Suprapubic skin (tissue), 4 donors: ENCODE results near the gene ZNF213.

Experiments
- EP300 ChIP-seq: sonication (generic); formaldehyde crosslinking; IDR thresholded peaks from one replicate; pipeline ENCODE4 v1.6.1; 2017; ENCODE audit warnings: antibody characterized with exemption
- POLR2A ChIP-seq, 2 donors: fragments of 450-650 bp; IDR thresholded peaks; one replicate each; pipeline ENCODE4 v1.6.1; 2017; ENCODE audit warnings: antibody characterized with exemption in 2 of 2, mild to moderate bottlenecking in 2 of 2, moderate library complexity in 2 of 2
- POLR2AphosphoS5 ChIP-seq, 3 donors: sonication (generic); formaldehyde crosslinking; IDR thresholded peaks; one replicate each; pipeline ENCODE4 v1.6.1; 2017; ENCODE audit warnings: antibody characterized with exemption in 3 of 3
- TF ChIP-seq, protein P1 (sequence below), 2 donors: fragments of 200-600 bp in 1 of 2; fragments of 450-650 bp in 1 of 2; sonication (generic) in 1 of 2; IDR thresholded peaks; one replicate each; pipeline ENCODE4 v1.5.1; 2016 to 2019; ENCODE audit warnings: antibody characterized with exemption in 2 of 2, mild to moderate bottlenecking in 1 of 2, moderate library complexity in 1 of 2

DNA sequence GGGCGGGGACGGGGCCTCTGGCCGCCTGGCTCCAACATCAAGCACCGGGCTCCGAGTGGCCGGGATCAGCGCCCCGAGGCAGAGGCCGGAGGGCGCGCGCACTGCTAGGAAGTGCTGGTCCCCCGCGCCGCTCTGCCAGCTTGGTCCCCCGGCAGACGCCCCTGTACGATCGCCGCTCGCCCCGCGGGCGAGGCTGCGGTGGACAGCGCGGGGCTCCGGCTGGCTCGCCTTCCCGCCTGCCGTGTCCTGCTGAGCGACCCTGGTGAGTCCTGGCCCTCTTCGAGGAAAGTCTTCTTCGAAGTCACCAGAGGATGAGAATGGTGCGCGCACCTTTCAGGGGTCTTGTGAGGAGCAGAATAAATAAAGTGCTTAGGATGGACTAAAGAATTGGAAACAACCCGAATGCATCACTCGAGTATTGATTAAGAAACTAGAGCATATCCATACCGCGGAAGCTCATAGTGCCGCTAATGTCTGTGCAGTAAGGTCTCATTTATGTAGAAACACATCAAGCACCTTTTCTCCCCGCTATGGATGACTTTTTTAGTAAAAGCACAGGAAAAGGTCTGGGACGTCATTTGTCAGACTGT, 392 bp downstream of the ZNF213 start:
- TF ChIP-seq POLR2A (IDR thresholded peaks at IDR 0.05) (no peak), POLR2AphosphoS5 (IDR thresholded peaks at IDR 0.05) (no peak), EP300 (no peak)
- TF ChIP-seq, protein P1, sequence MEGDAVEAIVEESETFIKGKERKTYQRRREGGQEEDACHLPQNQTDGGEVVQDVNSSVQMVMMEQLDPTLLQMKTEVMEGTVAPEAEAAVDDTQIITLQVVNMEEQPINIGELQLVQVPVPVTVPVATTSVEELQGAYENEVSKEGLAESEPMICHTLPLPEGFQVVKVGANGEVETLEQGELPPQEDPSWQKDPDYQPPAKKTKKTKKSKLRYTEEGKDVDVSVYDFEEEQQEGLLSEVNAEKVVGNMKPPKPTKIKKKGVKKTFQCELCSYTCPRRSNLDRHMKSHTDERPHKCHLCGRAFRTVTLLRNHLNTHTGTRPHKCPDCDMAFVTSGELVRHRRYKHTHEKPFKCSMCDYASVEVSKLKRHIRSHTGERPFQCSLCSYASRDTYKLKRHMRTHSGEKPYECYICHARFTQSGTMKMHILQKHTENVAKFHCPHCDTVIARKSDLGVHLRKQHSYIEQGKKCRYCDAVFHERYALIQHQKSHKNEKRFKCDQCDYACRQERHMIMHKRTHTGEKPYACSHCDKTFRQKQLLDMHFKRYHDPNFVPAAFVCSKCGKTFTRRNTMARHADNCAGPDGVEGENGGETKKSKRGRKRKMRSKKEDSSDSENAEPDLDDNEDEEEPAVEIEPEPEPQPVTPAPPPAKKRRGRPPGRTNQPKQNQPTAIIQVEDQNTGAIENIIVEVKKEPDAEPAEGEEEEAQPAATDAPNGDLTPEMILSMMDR (IDR thresholded peaks at IDR 0.05), result no peak
